ENCODE results near the gene DNAAF1. TPM values are rescaled to one million over a fixed set of nuclear protein-coding genes. Genes with fewer than 3 reads are reported as not detected.

DNAAF1 gene
- total RNA-seq, 3 donors from 2014 or later (not counting 1 experiment from before 2014, with no cell fraction given), result 0.43 to 2.9 (median 0.95) TPM

- Histone ChIP-seq H3K4me3 (ENCODE audit: low read length) (no peak overlapping the region), H3K27me3 (ENCODE audit: control insufficient read depth, insufficient read depth, low read length) (no peaks in the 10 kb centered on the region), H3K9me3 (ENCODE audit: control insufficient read depth, insufficient read depth, low read length) (no peaks in the 10 kb centered on the region), H3K4me1 (ENCODE audit: control insufficient read depth, insufficient read depth, low read length) (no peaks in the 10 kb centered on the region), H3K36me3 (ENCODE audit: control insufficient read depth, insufficient read depth, low read length) (no peaks in the 10 kb centered on the region), H3K27ac (ENCODE audit: low read length) (no peak overlapping the region)
- DNase-seq (no peak), ATAC-seq (no peak)
- Mint-ChIP-seq H3K9me3 (no peaks in the 10 kb centered on the region), H3K27me3 (ENCODE audit: low read depth in 2 of 2) (peaks cover 0 to 10% of the 10 kb centered on the region in 2 donors), H3K4me1 (no peaks in the 10 kb centered on the region), H3K4me3 (no peak overlapping the region), H3K27ac (no peak overlapping the region), H3K36me3 (no peaks in the 10 kb centered on the region)
- WGBS (ENCODE audit: insufficient coverage), result 89% methylated on average over 18 of the region's 18 CpGs
- intact Hi-C loops (cut with micrococcal nuclease), result no loop called here
- TF ChIP-seq CTCF (IDR thresholded peaks at IDR 0.05), result no peak
Observed at GRCh38 chr16:84205976-84206691, 61.0 kb downstream of the DNAAF1 start.

- Mint-ChIP-seq H3K27ac (no peak overlapping the region), H3K4me1 (no peaks in the 10 kb centered on the region), H3K27me3 (ENCODE audit: low read depth in 2 of 2) (peaks cover 0 to 10% of the 10 kb centered on the region in 2 donors), H3K36me3 (no peaks in the 10 kb centered on the region), H3K9me3 (no peaks in the 10 kb centered on the region), H3K4me3 (no peak overlapping the region)
- WGBS (ENCODE audit: insufficient coverage), result 87% methylated on average over 6 of the region's 6 CpGs
- Histone ChIP-seq H3K4me3 (ENCODE audit: low read length) (no peak overlapping the region), H3K4me1 (ENCODE audit: control insufficient read depth, insufficient read depth, low read length) (no peaks in the 10 kb centered on the region), H3K36me3 (ENCODE audit: control insufficient read depth, insufficient read depth, low read length) (no peaks in the 10 kb centered on the region), H3K9me3 (ENCODE audit: control insufficient read depth, insufficient read depth, low read length) (no peaks in the 10 kb centered on the region), H3K27ac (ENCODE audit: low read length) (no peak overlapping the region), H3K27me3 (ENCODE audit: control insufficient read depth, insufficient read depth, low read length) (no peaks in the 10 kb centered on the region)
- TF ChIP-seq CTCF (IDR thresholded peaks at IDR 0.05), result no peak
- DNase-seq (no peak), ATAC-seq (no peak)
- intact Hi-C loops (cut with micrococcal nuclease), result no loop called here
Observed at GRCh38 chr16:84207251-84207650, 62.1 kb downstream of the DNAAF1 start.

- Histone ChIP-seq H3K9me3 (ENCODE audit: control insufficient read depth, insufficient read depth, low read length) (no peaks in the 10 kb centered on the region), H3K27me3 (ENCODE audit: control insufficient read depth, insufficient read depth, low read length) (no peaks in the 10 kb centered on the region), H3K4me3 (ENCODE audit: low read length) (no peak overlapping the region), H3K27ac (ENCODE audit: low read length) (no peak overlapping the region), H3K4me1 (ENCODE audit: control insufficient read depth, insufficient read depth, low read length) (no peaks in the 10 kb centered on the region), H3K36me3 (ENCODE audit: control insufficient read depth, insufficient read depth, low read length) (no peaks in the 10 kb centered on the region)
- Mint-ChIP-seq H3K4me1 (no peaks in the 10 kb centered on the region), H3K4me3 (no peak overlapping the region), H3K9me3 (no peaks in the 10 kb centered on the region), H3K36me3 (no peaks in the 10 kb centered on the region), H3K27ac (no peak overlapping the region), H3K27me3 (ENCODE audit: low read depth in 2 of 2) (peaks cover 0 to 10% of the 10 kb centered on the region in 2 donors)
- TF ChIP-seq CTCF (IDR thresholded peaks at IDR 0.05), result no peak
- intact Hi-C loops (cut with micrococcal nuclease), result no loop called here
- 81% methylated on average over 8 of the region's 8 CpGs for WGBS (ENCODE audit: insufficient coverage)
- DNase-seq (no peak), ATAC-seq (no peak)
Observed at GRCh38 chr16:84207879-84208278, 62.8 kb downstream of the DNAAF1 start.

GRCh38 chr16:84209989-84210388 is 64.9 kb downstream of the DNAAF1 start:
- Mint-ChIP-seq H3K27ac (no peak overlapping the region), H3K27me3 (ENCODE audit: low read depth in 2 of 2) (peaks cover 0 to 10% of the 10 kb centered on the region in 2 donors), H3K9me3 (no peaks in the 10 kb centered on the region), H3K36me3 (no peaks in the 10 kb centered on the region), H3K4me1 (no peaks in the 10 kb centered on the region), H3K4me3 (no peak overlapping the region)
- WGBS (ENCODE audit: insufficient coverage), result 84% methylated on average over 2 of the region's 2 CpGs
- H3K4me1 ChIP-seq (ENCODE audit: control insufficient read depth, insufficient read depth, low read length), result no peaks in the 10 kb centered on the region
- no peak for TF ChIP-seq CTCF (IDR thresholded peaks at IDR 0.05)
- intact Hi-C loops (cut with micrococcal nuclease), result no loop called here
- ATAC-seq (no peak), DNase-seq (no peak)
- no peak overlapping the region for H3K27ac ChIP-seq (ENCODE audit: low read length)
- no peaks in the 10 kb centered on the region for H3K9me3 ChIP-seq (ENCODE audit: control insufficient read depth, insufficient read depth, low read length)
- H3K4me3 ChIP-seq (ENCODE audit: low read length), result no peak overlapping the region
- no peaks in the 10 kb centered on the region for H3K27me3 ChIP-seq (ENCODE audit: control insufficient read depth, insufficient read depth, low read length)
- H3K36me3 ChIP-seq (ENCODE audit: control insufficient read depth, insufficient read depth, low read length), result no peaks in the 10 kb centered on the region
